Smooth muscle cell (in vitro differentiated cells): ENCODE measurements around the gene CC2D2B. TPM values are rescaled to one million over a fixed set of nuclear protein-coding genes. Genes with fewer than 3 reads are reported as not detected.

Source experiments
- DNase-seq: peaks from one replicate; lab custom pipeline; 2025; ENCODE audit not compliant: unreplicated experiment; lab: John Stamatoyannopoulos, UW
- H2AFZ ChIP-seq: fragments of 200-600 bp; sonication (generic); 2 replicates; pipeline ENCODE4 v1.6.0; 2016; ENCODE audit warnings: antibody characterized with exemption, low read depth, mild to moderate bottlenecking
- H3F3A ChIP-seq: fragments of 200-600 bp; sonication (generic); 2 replicates; pipeline ENCODE4 v1.6.0; 2017; ENCODE audit warnings: antibody characterized with exemption, low read depth
- H3K27ac ChIP-seq: fragments of 200-600 bp; sonication (generic); 2 replicates; pipeline ENCODE4 v1.5.1; 2016; ENCODE audit warnings: low read depth, mild to moderate bottlenecking
- H3K27me3 ChIP-seq: fragments of 200-600 bp; sonication (generic); 2 replicates; pipeline ENCODE4 v1.6.1; 2016; ENCODE audit warnings: low read depth, mild to moderate bottlenecking
- H3K36me3 ChIP-seq: fragments of 200-600 bp; sonication (generic); 2 replicates; pipeline ENCODE4 v1.5.1; 2016; ENCODE audit warnings: low read depth
- H3K4me1 ChIP-seq: fragments of 200-600 bp; sonication (generic); 2 replicates; pipeline ENCODE4 v1.5.1; 2016; ENCODE audit warnings: low read depth
- H3K4me2 ChIP-seq: fragments of 200-600 bp; sonication (generic); 2 replicates; pipeline ENCODE4 v1.6.0; 2016; ENCODE audit warnings: mild to moderate bottlenecking
- H3K4me3 ChIP-seq: fragments of 200-600 bp; sonication (generic); 2 replicates; pipeline ENCODE4 v1.5.1; 2016; ENCODE audit warnings: mild to moderate bottlenecking
- H3K79me2 ChIP-seq: fragments of 200-600 bp; sonication (generic); 2 replicates; pipeline ENCODE4 v1.6.0; 2016; ENCODE audit warnings: low read depth, mild to moderate bottlenecking
- H3K9ac ChIP-seq: fragments of 200-600 bp; sonication (generic); 2 replicates; pipeline ENCODE4 v1.6.0; 2016; ENCODE audit warnings: low read depth
- H3K9me3 ChIP-seq: fragments of 200-600 bp; sonication (generic); replicated peaks from 2 replicates; pipeline ENCODE4 v1.5.1; 2016; ENCODE audit warnings: low read depth
- H4K20me1 ChIP-seq: fragments of 200-600 bp; sonication (generic); 2 replicates; pipeline ENCODE4 v1.6.0; 2016; ENCODE audit warnings: low read depth
- WGBS: methylation state at CpG from one replicate; pipeline ENCODE4 v1.1.7; 2016; ENCODE audit warnings: low lambda C conversion rate; 5-methylcytosine and 5-hydroxymethylcytosine counted together
- polyA plus RNA-seq: library from polyadenylated mRNA; unstranded; fragments of >200 nt; fragmentation: Nextera tagmentation; extraction: Ambion mirVana; gene quantifications from 2 replicates; pipeline ENCODE4 v1.2.1, GENCODE V29; 2016
- total RNA-seq: library from RNA; depleted of rRNA; stranded (reverse); fragments of >200 nt; gene quantifications from 2 replicates; pipeline ENCODE4 v1.2.3, GENCODE V29; 2014
- TF ChIP-seq, protein P1 (sequence below): fragments of 200-600 bp; sonication (generic); IDR thresholded peaks from 2 replicates; pipeline ENCODE4 v1.5.1; 2017; ENCODE audit warnings: borderline replicate concordance, mild to moderate bottlenecking, antibody characterized with exemption; ENCODE audit not compliant: insufficient read depth, poor library complexity, severe bottlenecking

CC2D2B gene
- total and polyA plus RNA-seq, 2 experiments from 2014 or later: not detected

DNA sequence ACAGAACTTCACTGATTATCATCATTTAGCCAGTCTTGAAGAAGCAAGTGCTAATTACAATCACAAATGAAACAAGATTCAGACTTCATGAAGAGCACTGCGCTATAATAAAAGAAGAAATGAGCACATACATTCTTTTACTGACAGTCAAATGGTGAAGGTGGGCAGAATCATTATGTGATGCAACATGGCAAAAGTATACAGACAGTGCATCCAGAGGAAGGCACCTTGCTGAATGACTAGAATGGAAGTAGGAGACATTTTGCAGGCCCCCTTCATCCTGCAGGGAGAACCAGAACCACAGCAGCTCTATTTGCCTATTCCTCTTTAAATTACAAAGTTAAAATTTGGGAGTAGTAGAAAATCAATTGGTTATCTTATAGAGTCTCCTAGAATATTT, 31.0 kb upstream of the CC2D2B start:
- Histone ChIP-seq H3K4me3 (no peak overlapping the region), H3K36me3 (peaks cover 7% of the 10 kb centered on the region), H3F3A (no peaks in the 10 kb centered on the region), H3K27me3 (no peaks in the 10 kb centered on the region), H2AFZ (no peak overlapping the region), H3K27ac (no peak overlapping the region), H3K4me1 (no peaks in the 10 kb centered on the region), H3K9me3 (no peaks in the 10 kb centered on the region), H3K79me2 (no peaks in the 10 kb centered on the region), H3K9ac (no peak overlapping the region), H4K20me1 (no peaks in the 10 kb centered on the region), H3K4me2 (no peak overlapping the region)
- TF ChIP-seq, protein P1, sequence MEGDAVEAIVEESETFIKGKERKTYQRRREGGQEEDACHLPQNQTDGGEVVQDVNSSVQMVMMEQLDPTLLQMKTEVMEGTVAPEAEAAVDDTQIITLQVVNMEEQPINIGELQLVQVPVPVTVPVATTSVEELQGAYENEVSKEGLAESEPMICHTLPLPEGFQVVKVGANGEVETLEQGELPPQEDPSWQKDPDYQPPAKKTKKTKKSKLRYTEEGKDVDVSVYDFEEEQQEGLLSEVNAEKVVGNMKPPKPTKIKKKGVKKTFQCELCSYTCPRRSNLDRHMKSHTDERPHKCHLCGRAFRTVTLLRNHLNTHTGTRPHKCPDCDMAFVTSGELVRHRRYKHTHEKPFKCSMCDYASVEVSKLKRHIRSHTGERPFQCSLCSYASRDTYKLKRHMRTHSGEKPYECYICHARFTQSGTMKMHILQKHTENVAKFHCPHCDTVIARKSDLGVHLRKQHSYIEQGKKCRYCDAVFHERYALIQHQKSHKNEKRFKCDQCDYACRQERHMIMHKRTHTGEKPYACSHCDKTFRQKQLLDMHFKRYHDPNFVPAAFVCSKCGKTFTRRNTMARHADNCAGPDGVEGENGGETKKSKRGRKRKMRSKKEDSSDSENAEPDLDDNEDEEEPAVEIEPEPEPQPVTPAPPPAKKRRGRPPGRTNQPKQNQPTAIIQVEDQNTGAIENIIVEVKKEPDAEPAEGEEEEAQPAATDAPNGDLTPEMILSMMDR: no peak
- DNase-seq: no peak
- WGBS: 100% methylated on average over 1 of the region's 1 CpG

DNA sequence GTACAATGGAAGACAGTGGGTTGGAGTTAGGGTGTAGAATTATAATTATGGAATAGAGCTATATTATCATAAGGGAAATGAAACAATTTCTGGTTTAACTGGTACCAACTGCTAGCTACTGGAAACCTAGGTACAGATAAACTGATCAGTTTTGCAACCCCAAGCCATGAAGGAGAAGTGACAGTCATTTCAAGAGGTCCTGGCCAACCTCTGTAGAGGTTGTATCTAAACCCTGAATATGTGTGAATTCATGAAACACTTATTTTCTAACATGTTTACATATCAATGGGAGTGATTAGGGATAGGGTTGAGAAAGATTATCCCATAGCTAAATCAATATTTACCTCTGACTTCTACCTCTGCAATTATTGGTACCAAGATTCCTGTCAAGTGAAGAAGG, 29.9 kb upstream of the CC2D2B start:
- Histone ChIP-seq H3K79me2 (no peaks in the 10 kb centered on the region), H4K20me1 (no peaks in the 10 kb centered on the region), H3K4me3 (no peak overlapping the region), H3K4me2 (no peak overlapping the region), H3K4me1 (no peaks in the 10 kb centered on the region), H3K36me3 (peaks cover 7% of the 10 kb centered on the region), H3K27ac (no peak overlapping the region), H3K27me3 (no peaks in the 10 kb centered on the region), H3K9ac (no peak overlapping the region), H2AFZ (no peak overlapping the region), H3K9me3 (no peaks in the 10 kb centered on the region), H3F3A (no peaks in the 10 kb centered on the region)
- DNase-seq: no peak
- TF ChIP-seq, protein P1: no peak

DNA sequence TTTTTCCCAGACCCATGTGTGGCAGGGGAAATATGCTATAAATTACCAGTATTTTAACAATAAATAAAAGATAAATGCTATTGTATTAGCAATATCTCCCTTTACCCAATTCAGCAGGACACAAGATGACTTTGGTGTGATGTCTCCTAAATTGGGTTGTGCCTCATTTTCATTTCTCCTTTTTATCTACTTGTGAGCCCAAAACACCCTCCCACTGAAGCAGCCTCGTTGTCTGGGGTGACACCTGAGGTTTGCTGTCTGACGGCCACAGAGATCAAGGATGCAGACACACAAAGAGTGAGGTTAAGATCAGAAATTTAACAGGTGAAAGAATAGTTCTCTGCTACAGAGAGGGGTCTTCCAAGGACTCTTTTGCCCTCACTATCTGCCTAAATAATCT, 27.1 kb upstream of the CC2D2B start:
- H3K27ac ChIP-seq: no peak overlapping the region
- no peaks in the 10 kb centered on the region for H3K4me1 ChIP-seq
- H3F3A ChIP-seq: no peaks in the 10 kb centered on the region
- WGBS: 100% methylated on average over 2 of the region's 2 CpGs
- no peaks in the 10 kb centered on the region for H3K9me3 ChIP-seq
- no peak overlapping the region for H3K9ac ChIP-seq
- no peak for DNase-seq
- TF ChIP-seq, protein P1: no peak
- no peak overlapping the region for H2AFZ ChIP-seq
- H3K36me3 ChIP-seq: peaks cover 7% of the 10 kb centered on the region
- no peaks in the 10 kb centered on the region for H3K27me3 ChIP-seq
- no peak overlapping the region for H3K4me2 ChIP-seq
- H4K20me1 ChIP-seq: no peaks in the 10 kb centered on the region
- H3K4me3 ChIP-seq: no peak overlapping the region
- H3K79me2 ChIP-seq: no peaks in the 10 kb centered on the region

DNA sequence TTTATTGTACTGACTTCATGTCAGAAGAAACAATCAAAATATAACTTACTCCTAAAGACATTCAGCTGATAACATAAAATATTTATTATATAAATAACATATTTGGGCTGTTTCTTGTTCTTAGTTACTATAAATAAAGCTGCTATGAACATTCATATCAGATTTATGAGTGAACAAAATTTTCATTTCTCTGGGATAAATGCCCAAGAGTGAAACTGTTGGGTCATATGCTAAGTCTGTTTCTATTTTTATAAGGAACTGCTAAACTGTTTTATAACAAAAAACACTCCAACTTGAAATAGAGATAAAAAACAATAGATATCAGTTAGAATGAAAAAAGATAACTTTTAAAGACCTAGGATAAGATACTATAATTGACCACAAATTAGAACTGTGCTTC, 26.5 kb upstream of the CC2D2B start:
- Histone ChIP-seq H3K9me3 (no peaks in the 10 kb centered on the region), H3K4me2 (no peak overlapping the region)
- no peak for DNase-seq

More for the DNA sequence above, 26.5 kb upstream of the CC2D2B start:
- Histone ChIP-seq H3K4me3 (no peak overlapping the region), H3K4me1 (no peaks in the 10 kb centered on the region), H3K27me3 (no peaks in the 10 kb centered on the region), H3K79me2 (no peaks in the 10 kb centered on the region), H3K27ac (no peak overlapping the region), H4K20me1 (no peaks in the 10 kb centered on the region), H2AFZ (no peak overlapping the region), H3K36me3 (peaks cover under 1% of the 10 kb centered on the region), H3F3A (no peaks in the 10 kb centered on the region), H3K9ac (no peak overlapping the region)
- TF ChIP-seq, protein P1: no peak
